ENCODE measurements around the gene COL5A1.
"Not testable (repeated sequence)": the region's sequence is repeated elsewhere in the genome, so short reads cannot be mapped to it uniquely, and the experiment has no call there.

The COL5A1 gene

DNA sequence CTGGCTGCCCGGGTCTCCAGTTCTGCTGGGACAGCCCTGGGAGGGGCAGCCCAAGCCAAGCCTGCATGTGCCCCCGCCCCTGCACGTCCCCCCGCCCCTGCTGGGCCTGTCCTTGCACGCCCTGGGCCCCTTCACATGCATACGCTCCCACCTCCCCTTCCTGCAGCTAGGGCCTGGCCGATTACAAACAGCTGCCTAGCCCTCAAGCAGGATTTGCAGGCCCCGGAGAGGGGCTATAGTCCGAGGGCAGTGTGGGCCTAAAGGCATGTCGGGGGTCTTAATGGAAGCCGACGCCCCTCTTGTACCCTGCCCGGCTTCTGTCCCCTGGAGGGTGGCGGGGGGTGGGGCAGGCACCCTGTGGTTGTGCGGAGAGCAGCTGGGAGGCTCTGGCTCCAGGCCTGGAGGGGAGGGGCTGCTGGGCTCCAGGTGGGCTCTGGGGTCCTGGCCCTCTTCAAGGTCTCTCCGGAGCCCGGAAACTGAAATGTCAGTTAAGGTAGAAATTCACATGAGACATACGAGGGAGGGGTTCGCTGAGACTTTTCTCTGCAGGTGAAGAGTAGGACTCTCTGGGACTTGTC lies 16.9 kb downstream of the COL5A1 start:
- peak; percentile 55 for DNase-seq

DNA sequence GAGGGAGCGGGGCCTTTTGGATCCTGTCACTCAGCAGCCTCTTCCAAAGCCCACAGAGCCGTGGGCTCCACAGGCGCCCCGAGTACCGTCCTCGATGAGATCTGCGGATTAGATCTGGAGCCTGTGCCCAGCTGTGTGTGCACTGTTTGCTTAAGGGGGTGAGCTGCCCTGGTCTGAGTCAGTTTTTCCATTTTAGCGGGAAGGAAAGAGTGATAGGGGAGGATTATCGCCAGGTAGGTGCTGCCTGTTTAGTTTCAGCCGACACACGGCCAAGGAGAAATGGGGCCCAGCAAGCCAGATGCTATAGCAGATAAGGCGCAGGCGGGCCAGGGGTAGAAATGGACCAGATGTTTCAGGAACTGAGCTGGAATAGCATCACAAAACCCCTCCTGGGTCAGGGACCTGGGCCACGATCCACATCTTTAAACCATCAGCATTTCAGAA lies 18.1 kb downstream of the COL5A1 start:
- peak; percentile 35 for DNase-seq

DNA sequence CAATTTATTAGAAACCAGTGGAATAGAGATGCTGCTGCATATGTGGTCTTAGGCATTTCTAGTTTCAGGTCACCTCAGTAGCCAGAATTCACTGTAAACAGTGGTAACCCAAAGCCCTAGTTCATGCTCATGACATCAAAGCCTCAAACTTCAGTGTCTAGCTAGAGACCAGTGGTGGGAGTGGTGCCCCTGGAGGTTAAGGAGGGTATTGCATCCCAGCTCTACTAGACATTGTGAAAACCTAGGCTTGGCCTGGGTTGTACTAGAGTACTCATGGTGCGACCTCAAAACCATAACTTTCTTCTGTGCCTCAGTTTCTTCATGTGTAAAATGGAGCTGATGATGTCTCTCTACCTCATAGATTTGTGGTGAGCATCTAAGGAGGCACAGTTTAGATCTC lies 18.8 kb downstream of the COL5A1 start:
- peak; percentile 25 for DNase-seq

DNA sequence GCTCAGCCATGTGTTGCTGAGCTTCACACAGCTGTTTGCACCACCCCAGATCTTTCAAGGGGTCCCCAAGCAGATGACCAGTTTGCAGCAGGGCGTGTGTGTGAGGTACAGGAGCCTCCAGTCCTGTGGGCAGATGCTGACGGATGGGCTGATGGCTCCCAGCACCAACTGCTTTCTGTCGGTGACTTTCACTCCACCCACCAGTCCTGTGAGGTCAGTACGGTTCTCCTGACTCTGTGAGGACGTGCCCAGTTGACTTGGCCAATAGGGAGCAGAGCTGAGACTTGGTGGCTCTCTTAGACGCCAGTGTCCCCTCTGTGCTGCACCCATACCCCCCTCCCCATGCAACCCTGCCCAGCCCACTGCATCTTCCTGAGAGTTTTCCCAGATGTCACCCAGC lies 19.7 kb downstream of the COL5A1 start:
- DNase-seq: peak; percentile 33

DNA sequence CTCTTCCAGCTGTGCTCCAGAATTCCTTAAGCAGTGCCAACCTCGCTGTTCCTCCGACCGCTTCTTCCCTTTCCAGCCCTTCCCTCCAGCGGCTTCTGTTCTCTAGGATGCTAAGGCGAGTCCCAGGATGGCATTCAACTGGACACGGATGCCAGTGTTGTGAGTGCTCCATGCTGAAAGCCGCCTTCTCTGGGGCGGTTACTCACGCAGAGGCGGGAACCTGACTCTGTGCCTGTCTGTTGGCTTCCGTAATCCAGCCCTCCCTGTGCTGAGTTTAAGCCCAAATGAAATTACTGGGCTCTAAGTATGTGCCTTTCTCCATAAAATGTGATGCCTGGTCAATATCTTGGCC lies 20.2 kb downstream of the COL5A1 start:
- DNase-seq: peak; percentile 37

DNA sequence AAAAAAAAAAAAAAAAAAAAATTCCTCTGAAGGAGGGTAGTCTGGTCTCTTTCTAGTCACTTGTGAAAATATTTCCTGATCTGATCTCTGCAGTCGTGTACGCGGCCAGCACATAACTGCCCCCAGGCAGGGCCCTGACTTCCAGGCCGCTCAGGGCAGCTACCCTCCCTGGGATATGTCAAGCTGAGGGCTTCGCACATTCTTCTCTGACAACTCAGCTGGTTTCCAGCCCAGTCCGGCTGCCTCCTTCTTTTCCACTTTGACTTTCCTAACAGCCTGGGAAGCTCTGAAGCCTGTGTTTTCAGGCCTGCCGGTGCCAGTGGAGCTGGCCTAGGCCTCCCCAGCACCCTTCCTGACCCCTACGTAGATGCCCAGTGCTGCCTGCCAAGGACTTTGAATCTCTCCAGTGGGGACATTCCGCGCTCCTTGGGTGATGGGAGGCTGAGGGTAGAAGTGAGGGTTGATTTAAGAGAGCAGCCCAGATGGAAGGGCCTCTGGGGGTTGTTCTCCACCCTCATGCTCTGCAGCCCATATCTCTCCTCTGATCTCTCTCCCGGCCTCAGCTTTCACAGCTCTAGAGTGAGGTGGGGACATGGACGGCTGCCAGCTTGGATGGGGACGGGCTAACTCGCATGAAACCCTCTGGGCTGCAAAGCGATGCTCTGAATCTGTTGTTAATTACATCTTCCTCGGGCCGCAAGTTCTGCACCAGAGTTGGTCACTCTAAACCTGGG lies 20.7 kb downstream of the COL5A1 start:
- peak; percentile 75 for DNase-seq

DNA sequence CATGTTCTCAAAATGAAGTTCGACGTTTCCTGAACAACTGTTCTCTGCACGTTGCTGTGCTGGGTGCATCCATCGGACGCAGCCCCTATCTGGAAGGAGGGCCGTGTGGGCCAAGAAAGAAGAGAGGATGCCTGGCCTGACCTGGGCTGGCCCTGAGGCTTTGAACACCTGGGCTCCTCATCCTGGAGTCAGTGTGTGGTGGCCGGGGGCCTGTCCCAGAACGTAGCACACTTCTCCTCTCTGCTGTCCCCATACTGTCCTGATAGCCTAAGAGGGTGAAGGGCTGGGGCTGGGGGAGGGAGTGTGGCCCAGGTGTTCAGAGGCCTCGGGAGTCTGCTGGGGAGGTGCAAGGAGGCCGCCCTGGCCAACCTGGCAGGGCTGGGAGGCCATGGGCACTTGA lies 21.5 kb downstream of the COL5A1 start:
- peak; percentile 25 for DNase-seq

DNA sequence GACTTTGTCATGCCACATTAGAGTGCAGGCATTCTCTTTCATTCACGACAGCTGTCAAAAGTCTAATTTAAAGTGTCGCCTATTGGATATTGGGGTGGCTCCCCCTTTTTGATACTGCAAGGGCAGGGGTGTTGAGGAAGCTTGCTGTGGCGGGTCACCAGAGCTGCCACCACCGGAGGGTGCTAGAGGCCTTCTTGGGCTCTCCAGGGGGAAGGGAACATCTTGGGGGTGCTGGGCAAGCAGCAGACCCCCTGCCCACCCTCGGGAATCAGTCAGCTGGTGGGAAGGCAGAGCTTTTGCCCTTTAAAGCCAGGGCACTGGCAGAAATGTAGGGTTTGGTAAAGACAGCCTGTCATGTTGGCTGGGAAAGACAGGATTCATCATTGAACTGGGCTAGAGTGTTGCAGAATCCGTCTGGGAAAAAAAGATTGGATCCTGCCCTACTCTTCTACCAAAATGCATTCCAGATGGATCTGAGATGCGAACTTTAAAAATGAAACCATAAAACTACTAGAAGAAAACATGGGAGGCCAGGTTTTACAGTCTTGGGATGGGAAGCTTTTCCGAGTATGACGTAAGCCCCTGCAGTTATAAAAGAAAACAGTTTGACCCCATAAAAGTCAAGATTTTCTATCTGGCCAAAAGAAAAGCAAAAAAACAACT lies 22.3 kb downstream of the COL5A1 start:
- DNase-seq: peak; percentile 28

DNA sequence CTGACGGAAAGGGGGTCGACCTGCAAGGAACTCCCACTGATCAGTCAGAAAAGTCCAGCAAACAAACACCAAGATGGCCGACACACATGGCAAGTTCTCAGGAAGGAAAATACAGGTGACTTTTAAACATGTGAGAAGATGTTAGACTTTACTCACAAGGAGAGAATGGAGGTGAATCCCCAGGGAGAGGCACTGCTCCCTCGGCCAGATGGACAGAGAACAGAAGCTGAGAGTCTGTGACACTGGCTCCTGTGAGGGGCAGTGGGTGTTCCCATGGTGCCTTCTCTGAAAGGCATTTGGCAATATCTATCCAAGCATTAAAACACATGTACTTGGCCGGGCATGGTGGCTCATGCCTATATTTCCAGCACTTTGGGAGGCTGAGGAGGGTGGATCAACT lies 22.8 kb downstream of the COL5A1 start:
- peak; percentile 15 for DNase-seq

DNA sequence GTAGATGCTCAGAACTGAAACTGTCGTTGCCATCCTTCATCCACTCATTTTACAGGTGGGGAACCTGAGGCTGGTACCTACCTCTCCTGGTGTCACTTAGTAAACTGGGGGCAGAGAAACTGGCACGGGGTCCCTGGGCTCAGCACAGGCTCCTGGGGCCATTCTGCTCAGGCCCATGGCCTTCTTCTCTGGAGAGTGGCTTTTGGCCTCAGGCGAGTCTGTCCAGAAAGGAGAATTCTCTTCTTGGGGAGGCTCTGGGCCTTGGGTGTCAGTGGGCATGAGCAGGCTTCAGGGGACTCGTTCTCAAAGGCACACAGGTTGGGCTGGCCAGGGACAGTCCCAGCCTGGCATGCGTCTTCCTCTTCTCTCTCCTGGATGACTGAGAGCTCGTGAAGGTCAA lies 24.6 kb downstream of the COL5A1 start:
- peak; percentile 6 for DNase-seq

DNA sequence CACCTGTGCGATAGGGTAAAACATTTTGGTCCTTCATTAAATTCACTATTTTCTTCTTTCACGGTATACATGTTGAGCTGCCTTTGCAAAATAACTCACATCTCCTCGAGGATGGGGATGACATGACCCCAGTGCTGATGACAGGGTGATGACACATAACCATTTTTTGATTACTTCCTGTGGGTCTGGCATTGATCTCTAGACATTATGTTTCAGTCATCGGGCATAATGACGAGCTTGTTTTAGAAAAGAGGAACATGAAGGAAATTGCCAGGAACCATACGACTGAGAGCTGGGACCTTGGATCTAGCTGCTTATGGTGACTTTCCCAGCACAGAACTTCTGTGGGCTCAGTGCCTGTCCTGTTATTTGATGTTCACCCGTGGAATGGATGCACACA lies 25.2 kb downstream of the COL5A1 start:
- DNase-seq: peak; percentile 3

DNA sequence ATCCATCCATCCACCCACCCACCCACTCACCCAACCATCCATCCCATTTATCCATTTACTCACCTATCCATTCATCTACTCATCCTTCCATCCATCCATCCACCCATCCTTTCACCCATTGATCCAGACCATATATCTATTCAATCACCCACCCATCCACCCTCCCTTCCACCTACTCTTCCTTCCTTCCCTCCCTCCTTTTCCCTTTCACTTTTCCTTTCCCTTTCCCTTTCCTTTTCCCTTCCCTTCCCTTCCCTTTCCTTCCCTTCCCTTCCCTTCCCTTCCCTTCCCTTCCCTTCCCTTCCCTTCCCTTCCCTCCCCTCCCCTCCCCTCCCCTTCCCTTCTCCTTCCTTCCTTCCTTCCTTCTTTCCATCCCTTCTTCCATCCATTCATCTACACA lies 27.4 kb downstream of the COL5A1 start:
- DNase-seq: not testable (repeated sequence)

DNA sequence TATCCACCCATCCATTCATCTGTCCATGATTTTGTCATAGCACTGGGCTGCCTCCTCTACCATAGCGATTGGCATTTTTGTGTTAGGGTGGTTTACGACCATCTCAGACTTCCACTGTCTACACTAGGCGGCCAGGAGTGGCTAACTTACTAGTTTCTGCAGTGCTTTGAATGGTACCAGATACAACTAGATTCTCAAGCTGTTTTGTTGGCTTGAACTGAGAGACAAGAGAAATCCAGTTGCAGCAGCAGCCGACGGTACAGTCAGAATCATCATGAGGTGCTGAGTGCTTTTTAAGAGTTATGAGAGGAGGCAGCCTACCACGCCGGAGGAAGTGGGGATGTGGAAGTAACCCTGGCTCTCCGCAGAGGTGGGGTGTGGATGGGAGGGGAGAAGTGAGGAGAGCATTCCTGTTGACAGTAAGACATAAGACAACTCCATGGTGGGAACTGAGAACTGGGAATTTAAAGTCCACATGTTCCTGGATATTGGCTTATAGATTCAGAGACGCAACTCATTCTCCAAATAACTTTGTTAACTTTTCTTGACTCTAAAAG lies 27.9 kb downstream of the COL5A1 start:
- no peak for DNase-seq

DNA sequence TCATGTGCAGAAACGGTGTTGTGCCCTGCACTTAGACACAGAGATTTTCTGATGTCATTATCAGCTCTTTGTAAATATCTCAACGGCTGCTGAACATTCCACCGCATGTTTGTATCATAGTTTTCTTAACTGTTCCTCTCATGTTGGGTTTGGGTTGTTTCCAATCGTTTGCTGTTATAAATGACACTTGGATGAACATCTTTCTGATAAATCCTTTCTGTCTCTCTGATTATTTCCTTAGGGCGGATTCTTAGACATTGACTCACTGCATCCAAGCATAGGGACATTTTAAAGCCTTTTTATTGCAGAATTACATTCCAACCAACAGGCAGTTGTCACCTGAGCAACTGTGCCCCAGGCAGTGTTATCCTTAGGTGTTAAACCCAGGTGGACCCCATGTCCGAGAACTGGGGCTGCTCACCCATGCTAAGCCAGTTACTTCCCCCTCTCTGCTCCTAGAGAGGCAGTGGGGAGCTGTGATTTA lies 28.5 kb downstream of the COL5A1 start:
- DNase-seq: no peak

DNA sequence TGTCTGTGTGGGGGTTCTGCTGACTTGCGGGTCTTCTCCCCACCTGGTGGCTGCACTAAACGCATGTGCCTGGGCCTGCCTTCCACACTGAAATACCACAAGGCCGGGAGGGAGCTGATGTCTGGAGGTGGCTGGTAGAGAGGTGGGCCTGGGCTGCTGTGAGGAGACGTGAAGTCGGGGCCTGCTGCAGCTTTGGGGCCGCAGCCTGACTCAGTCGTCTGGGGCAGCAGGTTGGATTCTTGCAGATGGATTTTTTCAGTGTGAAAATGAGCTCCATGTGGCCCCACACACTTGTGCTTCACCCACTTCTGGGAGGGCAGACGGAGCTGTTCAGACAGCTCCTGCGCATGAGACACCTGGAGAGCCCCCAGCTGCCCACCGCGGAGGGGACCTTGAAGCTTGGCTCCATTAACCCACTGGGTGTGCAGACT lies 29.3 kb downstream of the COL5A1 start:
- DNase-seq: peak; percentile 12

DNA sequence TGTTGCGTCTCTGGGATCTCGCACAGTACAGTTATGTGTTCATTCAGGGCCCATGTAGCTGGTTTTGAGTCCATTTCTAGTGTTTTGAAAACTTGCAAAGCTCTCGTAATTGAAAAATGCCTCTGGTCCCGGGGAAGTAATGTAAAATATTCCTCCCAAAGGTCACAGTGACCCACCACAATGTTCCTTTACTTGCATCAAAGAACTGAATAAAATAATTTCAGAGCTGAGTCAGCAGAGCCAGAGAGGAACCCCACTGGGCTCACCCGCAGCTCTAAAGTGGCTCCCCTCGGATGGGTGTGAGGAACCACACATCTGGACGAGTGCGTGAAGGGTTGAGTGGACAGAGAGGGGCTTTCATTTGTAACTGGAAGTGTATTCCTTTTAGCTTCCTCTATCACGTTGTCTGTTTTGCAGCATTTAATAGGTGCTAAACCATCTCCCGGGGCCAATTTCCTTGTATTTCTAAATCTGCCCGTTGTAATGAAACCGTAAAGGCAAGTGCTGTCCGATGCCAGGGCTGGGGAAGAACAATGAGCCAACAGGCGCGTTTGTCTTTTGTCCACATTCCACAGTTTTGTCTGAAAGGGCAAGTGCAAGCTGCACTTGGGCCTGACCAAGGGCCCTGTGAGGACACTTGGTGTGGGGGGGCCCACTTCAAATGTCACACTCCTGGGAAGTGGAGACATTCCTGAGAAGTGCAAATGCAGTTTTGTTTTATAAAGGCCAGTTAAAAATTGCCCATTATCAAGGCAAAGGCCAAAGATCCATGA lies 29.9 kb downstream of the COL5A1 start:
- no peak for DNase-seq

DNA sequence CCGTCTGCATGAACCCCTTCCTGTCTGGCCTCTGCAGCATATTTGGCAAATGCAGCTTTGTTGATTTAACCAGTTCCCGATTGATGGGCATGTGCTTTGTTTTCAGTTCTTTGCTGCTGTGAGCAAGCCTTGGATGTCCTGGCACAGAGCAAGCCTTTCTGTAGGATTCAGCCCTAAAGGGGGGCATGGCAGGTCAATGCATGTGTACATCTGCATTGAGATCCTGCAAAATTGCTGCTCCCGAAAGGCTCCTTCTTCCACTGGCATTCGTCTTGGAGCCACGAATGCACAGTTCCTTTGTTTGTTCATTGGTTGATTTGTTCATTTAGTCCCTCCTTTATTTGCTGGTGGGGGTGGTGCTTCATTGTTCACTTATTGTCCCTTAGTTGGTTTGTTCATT lies 34.8 kb downstream of the COL5A1 start:
- peak; percentile 20 for DNase-seq

DNA sequence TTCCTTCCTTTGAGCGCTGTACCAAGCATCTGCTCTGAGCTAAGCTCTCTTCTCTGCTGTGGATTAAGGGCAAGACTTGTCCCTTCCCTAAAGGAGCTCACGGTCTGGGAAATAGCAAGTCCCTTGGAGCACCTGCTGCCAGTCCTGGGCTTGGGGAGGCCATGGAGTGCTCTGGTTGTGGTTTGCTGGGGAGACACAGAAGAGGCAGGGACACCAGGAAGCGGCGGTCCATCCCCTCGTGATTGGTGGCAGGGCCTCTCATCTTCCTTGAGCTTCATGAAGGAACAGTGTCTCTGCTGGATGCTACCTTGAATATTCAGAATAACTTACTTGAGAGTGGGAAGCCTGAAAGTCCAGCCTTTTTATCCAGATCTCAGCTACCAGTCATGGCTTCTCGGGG lies 35.3 kb downstream of the COL5A1 start:
- DNase-seq: peak; percentile 2

DNA sequence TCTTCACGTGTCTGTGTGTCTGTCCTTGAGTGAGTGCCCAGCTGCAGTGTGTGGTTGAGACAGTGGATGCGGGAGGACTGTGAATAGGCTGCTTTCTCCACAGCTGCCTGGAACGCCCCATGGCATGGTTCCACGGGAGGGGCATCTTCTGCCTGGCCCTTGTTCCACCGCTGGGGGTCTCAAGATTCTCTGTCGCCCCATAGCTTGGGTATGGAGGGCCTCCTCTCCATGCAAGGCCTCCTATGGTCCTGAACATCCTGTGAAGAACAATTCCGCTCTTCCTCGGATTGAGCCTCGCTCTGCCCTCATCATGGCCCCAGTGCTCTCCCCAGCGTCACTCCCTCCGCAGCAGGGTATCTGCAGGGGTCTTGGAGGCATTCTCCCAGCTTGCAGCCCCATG lies 36.1 kb downstream of the COL5A1 start:
- DNase-seq: no peak

DNA sequence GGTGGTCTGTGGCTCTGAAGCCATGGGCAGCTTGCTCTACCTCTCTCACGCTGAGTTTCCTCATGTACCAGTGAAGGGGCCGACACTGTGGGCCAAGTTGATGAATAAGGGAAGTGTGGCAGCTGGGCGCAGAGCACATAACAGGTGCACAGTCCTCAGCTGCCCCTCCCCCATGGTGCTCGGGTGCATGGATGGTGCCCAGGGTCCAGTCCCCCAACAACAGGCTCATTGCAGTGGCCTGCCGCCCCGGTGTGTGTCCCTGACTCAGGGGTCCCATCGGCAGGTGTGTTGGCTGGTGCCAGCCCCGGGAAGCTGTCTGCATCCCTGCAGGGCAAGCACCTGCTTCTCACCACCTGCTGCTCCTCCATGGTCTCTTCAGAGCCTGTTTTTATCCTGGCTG lies 36.6 kb downstream of the COL5A1 start:
- DNase-seq: peak; percentile 36

DNA sequence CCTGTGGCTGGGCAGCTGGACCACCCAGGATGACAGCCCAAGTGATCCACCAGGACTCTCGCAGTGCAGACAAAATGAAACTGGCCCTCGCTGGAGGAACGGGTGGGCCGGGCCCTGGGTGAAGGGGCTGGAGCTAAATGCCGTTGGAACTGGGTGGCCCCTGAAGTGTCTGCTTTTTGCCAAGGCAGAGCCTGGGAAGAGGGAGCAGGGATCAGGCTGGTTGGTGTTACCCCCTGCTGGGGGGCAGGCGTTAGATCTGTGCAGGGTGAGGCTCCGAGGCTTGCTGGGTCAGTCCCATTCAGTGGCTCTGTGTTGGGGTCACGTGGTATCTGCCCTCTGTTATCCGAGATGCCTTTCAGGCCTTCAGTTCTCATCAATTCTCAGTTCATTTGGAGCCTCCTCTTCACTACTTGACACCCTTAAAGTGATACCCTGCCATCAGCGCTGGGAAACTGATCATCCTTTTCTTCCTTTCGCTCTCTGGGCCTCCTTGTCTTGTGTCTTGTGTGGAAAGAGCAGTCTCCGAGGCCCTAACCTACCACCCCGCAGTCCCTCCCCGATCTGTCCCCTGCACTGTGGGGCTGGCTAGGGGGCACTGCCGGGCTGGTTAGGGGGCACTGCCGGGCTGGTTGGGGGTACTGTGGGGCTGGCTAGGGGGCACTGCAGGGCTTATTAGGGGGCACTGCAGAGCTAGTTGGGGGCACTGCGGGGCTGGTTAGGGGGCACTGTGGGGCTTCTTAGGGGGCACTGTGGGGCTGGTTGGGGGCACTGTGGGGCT lies 37.3 kb downstream of the COL5A1 start:
- DNase-seq: peak; percentile 31

Data from left hindlimb (tissue), 1 donor.